Measurements from ENCODE around the gene C19orf33.

DNA sequence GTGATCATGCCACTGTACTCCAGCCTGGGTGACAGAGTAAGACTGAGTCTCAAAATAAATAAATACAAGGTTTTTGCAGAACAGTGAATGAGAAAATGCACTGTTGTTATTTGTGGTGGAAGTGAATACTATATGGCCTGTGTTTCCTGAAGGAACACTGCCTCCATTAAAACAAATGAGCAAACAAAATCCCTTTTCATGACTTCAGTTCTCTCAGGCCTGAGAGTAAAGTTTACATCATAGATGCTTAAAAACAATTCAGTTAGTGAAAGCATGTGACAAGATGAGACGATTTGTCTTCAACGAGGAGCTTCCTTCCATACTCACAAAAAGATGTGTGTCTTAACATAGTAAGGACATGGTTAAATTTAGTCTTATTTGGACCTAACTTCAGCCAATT lies 25.3 kb upstream of the C19orf33 start:
- TF ChIP-seq, protein P1, sequence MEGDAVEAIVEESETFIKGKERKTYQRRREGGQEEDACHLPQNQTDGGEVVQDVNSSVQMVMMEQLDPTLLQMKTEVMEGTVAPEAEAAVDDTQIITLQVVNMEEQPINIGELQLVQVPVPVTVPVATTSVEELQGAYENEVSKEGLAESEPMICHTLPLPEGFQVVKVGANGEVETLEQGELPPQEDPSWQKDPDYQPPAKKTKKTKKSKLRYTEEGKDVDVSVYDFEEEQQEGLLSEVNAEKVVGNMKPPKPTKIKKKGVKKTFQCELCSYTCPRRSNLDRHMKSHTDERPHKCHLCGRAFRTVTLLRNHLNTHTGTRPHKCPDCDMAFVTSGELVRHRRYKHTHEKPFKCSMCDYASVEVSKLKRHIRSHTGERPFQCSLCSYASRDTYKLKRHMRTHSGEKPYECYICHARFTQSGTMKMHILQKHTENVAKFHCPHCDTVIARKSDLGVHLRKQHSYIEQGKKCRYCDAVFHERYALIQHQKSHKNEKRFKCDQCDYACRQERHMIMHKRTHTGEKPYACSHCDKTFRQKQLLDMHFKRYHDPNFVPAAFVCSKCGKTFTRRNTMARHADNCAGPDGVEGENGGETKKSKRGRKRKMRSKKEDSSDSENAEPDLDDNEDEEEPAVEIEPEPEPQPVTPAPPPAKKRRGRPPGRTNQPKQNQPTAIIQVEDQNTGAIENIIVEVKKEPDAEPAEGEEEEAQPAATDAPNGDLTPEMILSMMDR (IDR thresholded peaks at IDR 0.05 in 8 of 11, conservative IDR thresholded peaks at IDR 0.05 in 3 of 11), result no peak
- TF ChIP-seq POLR2AphosphoS5 (IDR thresholded peaks at IDR 0.05) (no peak), POLR2A (IDR thresholded peaks at IDR 0.05) (no peak)

Measured in spleen (tissue), 7 donors.